K562 (cell line): ENCODE results near the gene LPXN. TPM values are rescaled to one million over a fixed set of nuclear protein-coding genes. Genes with fewer than 3 reads are reported as not detected.

Experiments used
- ATAC-seq: fragments of 200-7000 bp; cut with Tn5 transposase; 3 replicates; pipeline ENCODE4 v1.9.1; 2020; ENCODE audit warnings: moderate library complexity
- BruUV-seq: library from RNA; stranded (reverse); fragments of 400-500 nt; replicated peaks from 2 replicates; lab custom pipeline; 2021; lab: Mats Ljungman, UMichigan
- CTCF ChIA-PET: fragments of 300-600 bp; formaldehyde crosslinking; extraction: SDS; loops from one replicate; lab custom pipeline; 2021; ENCODE audit warnings: low intra/inter-chr PET ratio; lab: Yijun Ruan, JAX
- POLR2A ChIA-PET: fragments of 300-600, 350-650 bp; sonication (Branson Sonifier 250); formaldehyde crosslinking; extraction: SDS; loops from one replicate; lab custom pipeline; 2021; ENCODE audit warnings: antibody characterized with exemption, inconsistent platforms; lab: Yijun Ruan, JAX
- DNase-seq, 4 experiments: peaks; one replicate each; pipeline versions ENCODE4 v3.0.0 to v3.0.0-alpha.2; 2011 to 2018; ENCODE audit warnings: low spot score in 3 of 4, mixed read lengths in 3 of 4; ENCODE audit errors: extremely low read depth in 1 of 4
- FAIRE-seq: peaks from 2 replicates; lab custom pipeline; 2011; peaks lifted over from hg19 to GRCh38; lab: Jason Lieb, UNC
- H2AFZ ChIP-seq: 2 replicates; pipeline ENCODE4 v1.6.0; 2011; ENCODE audit warnings: low read depth, low read length, control low read depth, inconsistent platforms
- H3K27ac ChIP-seq: fragments of 200-600 bp; 3 replicates; pipeline ENCODE4 v1.8.0; 2011; ENCODE audit warnings: low read depth, mild to moderate bottlenecking, control low read depth, inconsistent platforms, low read length, moderate library complexity, mixed read lengths; ENCODE audit errors: extremely low read depth
- H3K27me3 ChIP-seq, 2 experiments: fragments of 300-600 bp in 1 of 2; 2 replicates in 1 of 2; 3 replicates in 1 of 2; pipeline versions ENCODE4 v1.6.0 to v1.8.0; 2011; ENCODE audit warnings: inconsistent platforms in 2 of 2, low read length in 2 of 2, mild to moderate bottlenecking in 1 of 2, mixed read lengths in 1 of 2, moderate library complexity in 1 of 2; ENCODE audit not compliant: control insufficient read depth in 2 of 2, insufficient read depth in 2 of 2
- H3K36me3 ChIP-seq: fragments of 300-600 bp; 3 replicates; pipeline ENCODE4 v1.8.0; 2011; ENCODE audit warnings: mild to moderate bottlenecking, low read length, inconsistent platforms; ENCODE audit not compliant: control insufficient read depth, insufficient read depth
- H3K4me1 ChIP-seq, 2 experiments: fragments of 200-600 bp in 1 of 2; replicated peaks in 1 of 2; 2 replicates in 1 of 2; 3 replicates in 1 of 2; pipeline versions ENCODE4 v1.5.1 to v1.8.0; 2011; ENCODE audit warnings: inconsistent platforms in 2 of 2, low read length in 2 of 2, mild to moderate bottlenecking in 1 of 2, mixed read lengths in 1 of 2, moderate library complexity in 1 of 2; ENCODE audit not compliant: control insufficient read depth in 2 of 2, insufficient read depth in 2 of 2
- H3K4me2 ChIP-seq: 2 replicates; pipeline ENCODE4 v1.6.1; 2011; ENCODE audit warnings: low read length, control low read depth, inconsistent platforms, mixed read lengths; ENCODE audit not compliant: insufficient read depth
- H3K4me3 ChIP-seq: fragments of 200-600 bp; sonication (generic), shearing (Covaris generic); 2 replicates; pipeline ENCODE4 v1.5.1; 2016; ENCODE audit warnings: control low read depth, inconsistent platforms
- H3K79me2 ChIP-seq: fragments of 200-600 bp; 3 replicates; pipeline ENCODE4 v1.8.0; 2011; ENCODE audit warnings: low read length, inconsistent platforms; ENCODE audit not compliant: control insufficient read depth, insufficient read depth
- H3K9ac ChIP-seq, 2 experiments: 2 replicates each; pipeline versions ENCODE4 v1.6.0 to v1.6.1; 2011; ENCODE audit warnings: low read depth in 2 of 2, low read length in 2 of 2, control low read depth in 1 of 2, inconsistent platforms in 1 of 2, mild to moderate bottlenecking in 1 of 2, mixed read lengths in 1 of 2; ENCODE audit not compliant: insufficient read depth in 1 of 2
- H3K9me1 ChIP-seq: one replicate; pipeline ENCODE4 v1.6.0; 2011; ENCODE audit warnings: inconsistent platforms, mild to moderate bottlenecking, low read length, moderate library complexity; ENCODE audit not compliant: control insufficient read depth, insufficient read depth
- H3K9me3 ChIP-seq: replicated peaks from 2 replicates; pipeline ENCODE4 v1.5.1; 2011; ENCODE audit warnings: low read depth, low read length, inconsistent platforms; ENCODE audit not compliant: control insufficient read depth, insufficient read depth
- H4K20me1 ChIP-seq: replicated peaks from 2 replicates; pipeline ENCODE4 v1.6.1; 2011; ENCODE audit warnings: low read length, inconsistent platforms, mixed read lengths; ENCODE audit not compliant: control insufficient read depth, insufficient read depth
- C11orf30 ChIP-seq: fragments of 450-650 bp; IDR thresholded peaks from 2 replicates; pipeline ENCODE4 v1.6.1; 2016; ENCODE audit warnings: low read depth, mild to moderate bottlenecking
- CBFB ChIP-seq: sonication (generic); formaldehyde crosslinking; IDR thresholded peaks from 2 replicates; pipeline ENCODE4 v1.4.0; 2020; ENCODE audit warnings: mild to moderate bottlenecking, missing genetic modification reagents
- CBX5 ChIP-seq: IDR thresholded peaks from 2 replicates; pipeline ENCODE4 v1.6.1; 2014; ENCODE audit warnings: low read depth, borderline replicate concordance
- ELF4 ChIP-seq: fragments of 450-650 bp; formaldehyde crosslinking; IDR thresholded peaks from 2 replicates; pipeline ENCODE4 v1.4.0; 2022; ENCODE audit warnings: missing genetic modification characterization
- HSF4 ChIP-seq: fragments of 250-450 bp; sonication (Bioruptor Pico); IDR thresholded peaks from 2 replicates; pipeline ENCODE4 v2.1.2; 2022; ENCODE audit warnings: mild to moderate bottlenecking, moderate library complexity, borderline replicate concordance
- MXD1 ChIP-seq: fragments of 250-450 bp; sonication (Bioruptor Pico); IDR thresholded peaks from 2 replicates; pipeline ENCODE4 v1.8.0; 2021; ENCODE audit warnings: borderline replicate concordance, mild to moderate bottlenecking, moderate library complexity; ENCODE audit not compliant: poor library complexity, severe bottlenecking
- NCOA4 ChIP-seq: fragments of 450-650 bp; IDR thresholded peaks from 2 replicates; pipeline ENCODE4 v1.6.1; 2018; ENCODE audit warnings: mild to moderate bottlenecking; ENCODE audit not compliant: partially characterized antibody
- PBX2 ChIP-seq, 2 experiments: IDR thresholded peaks in 1 of 2; conservative IDR thresholded peaks in 1 of 2; 2 replicates each; pipeline ENCODE4 v1.6.1; 2016; ENCODE audit warnings: low read depth in 2 of 2, mild to moderate bottlenecking in 1 of 2, missing compliant biosample characterization in 1 of 2, missing genetic modification characterization in 1 of 2, moderate library complexity in 1 of 2
- SMAD3 ChIP-seq: fragments of 450-650 bp; formaldehyde crosslinking; conservative IDR thresholded peaks from 2 replicates; pipeline ENCODE4 v1.4.0; 2020; ENCODE audit warnings: mild to moderate bottlenecking
- SRF ChIP-seq, 2 experiments: fragments of 250-450, 450-650 bp in 1 of 2; sonication (Bioruptor Pico) in 1 of 2; sonication (generic) in 1 of 2; formaldehyde crosslinking; IDR thresholded peaks; 2 replicates each; pipeline versions ENCODE4 v1.5.0 to v1.5.1; 2020 to 2022; ENCODE audit warnings: mild to moderate bottlenecking in 1 of 2, missing genetic modification reagents in 1 of 2
- ZNF175 ChIP-seq: fragments of 200-800 bp; sonication (Bioruptor generic); IDR thresholded peaks from 2 replicates; pipeline ENCODE4 v1.6.1; 2016; ENCODE audit warnings: low read depth, mild to moderate bottlenecking, missing genetic modification characterization, missing compliant biosample characterization
- ZNF23 ChIP-seq: fragments of 250-450 bp; sonication (Bioruptor Pico); IDR thresholded peaks from 2 replicates; pipeline ENCODE4 v1.4.0; 2020; ENCODE audit warnings: mild to moderate bottlenecking
- ZNF76 ChIP-seq: fragments of 250-450 bp; sonication (Bioruptor Pico); IDR thresholded peaks from 2 replicates; pipeline ENCODE4 v1.4.0; 2020; ENCODE audit warnings: mild to moderate bottlenecking, moderate library complexity, borderline replicate concordance
- ZNF766 ChIP-seq: fragments of 200-800 bp; sonication (Bioruptor generic); conservative IDR thresholded peaks from 2 replicates; pipeline ENCODE4 v1.6.1; 2016; ENCODE audit warnings: missing genetic modification characterization, missing compliant biosample characterization
- ZNF77 ChIP-seq: fragments of 250-450 bp; sonication (Bioruptor Pico); IDR thresholded peaks from 2 replicates; pipeline ENCODE4 v1.5.0; 2020
- in situ Hi-C: fragments of 300-500 bp; cut with MboI; formaldehyde crosslinking; loops from 4 replicates; pipeline ENCODE4 v1.15.0; 2018; ENCODE audit warnings: inconsistent platforms, mixed read lengths
- intact Hi-C: fragments of 100-400 bp; cut with micrococcal nuclease; formaldehyde crosslinking; loops from 2 replicates; pipeline ENCODE4 v1.14.2; 2022
- polyA plus RNA-seq, 8 experiments: library from polyadenylated mRNA; depleted of rRNA in 4 of 8; stranded (reverse) in 5 of 8; unstranded in 3 of 8; fragments of >200 nt; fragmentation: Nextera tagmentation in 2 of 8; fragmentation: Illumina TruSeq in 1 of 8; extraction: Ambion mirVana in 2 of 8; extraction: Trizol in 1 of 8; gene quantifications; 2 replicates each; pipeline versions ENCODE4 v1.2.1 to v1.2.3, GENCODE V29; 2011 to 2014; ENCODE audit warnings: inconsistent platforms in 1 of 8, missing spikeins in 1 of 8
- total RNA-seq, 7 experiments: library from RNA; depleted of rRNA in 6 of 7; stranded (reverse); fragments of >200 nt in 6 of 7; fragmentation: Illumina TruSeq in 2 of 7; extraction: Trizol in 2 of 7; gene quantifications; 2 replicates each; pipeline versions ENCODE4 v1.2.1 to v1.2.3, GENCODE V29; 2011 to 2021; ENCODE audit warnings: low replicate concordance in 1 of 7
- TF ChIP-seq, protein P1 (sequence below): sonication (generic); formaldehyde crosslinking; IDR thresholded peaks from 2 replicates; pipeline ENCODE4 v1.8.1; 2022; ENCODE audit warnings: missing genetic modification reagents
- TF ChIP-seq, protein P2 (sequence below): IDR thresholded peaks from 2 replicates; pipeline ENCODE4 v1.6.1; 2011; ENCODE audit not compliant: insufficient read length; ENCODE audit errors: extremely low read depth
- TF ChIP-seq, protein P3 (sequence below): sonication (generic); formaldehyde crosslinking; IDR thresholded peaks from 2 replicates; pipeline ENCODE4 v1.8.0; 2022; ENCODE audit warnings: missing genetic modification reagents, mild to moderate bottlenecking, borderline replicate concordance

Gene LPXN
- total and polyA plus RNA-seq, 9 of the 15 experiments (the other 6 are each of a cell fraction or from before 2014, with no cell fraction given), result 0.73 to 3.1 (median 2.0) TPM

DNA sequence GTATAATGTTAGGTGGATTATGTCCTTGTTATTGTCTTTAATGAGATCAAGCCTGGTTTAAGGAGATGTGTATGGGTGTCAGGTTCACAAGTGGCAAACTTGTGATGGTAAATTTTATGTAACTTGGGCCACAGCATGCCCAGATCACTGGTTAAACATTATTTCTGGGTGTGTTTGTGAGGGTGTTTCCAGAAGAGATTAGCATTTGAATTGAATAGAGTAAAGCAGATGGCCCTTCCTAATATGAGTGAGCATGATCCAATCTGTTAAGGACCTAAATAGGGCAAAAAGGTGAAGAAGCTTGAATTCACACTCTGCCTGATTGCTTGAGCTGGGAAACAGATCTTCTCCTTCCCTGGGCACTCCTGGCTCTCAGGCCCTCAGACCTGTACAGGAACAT, 88.5 kb downstream of the LPXN start:
- no peaks in the 10 kb centered on the region for H3K36me3 ChIP-seq
- in situ Hi-C loops, result no loop called here
- FAIRE-seq, result no peak
- no peaks in the 10 kb centered on the region for H3K4me1 ChIP-seq
- ChIA-PET CTCF (no interaction called here), POLR2A (no interaction called here)
- H3K9me3 ChIP-seq, result no peaks in the 10 kb centered on the region
- intact Hi-C loops, result no loop called here
- ATAC-seq, result no peak
- no peak overlapping the region for H3K27ac ChIP-seq
- no peaks in the 10 kb centered on the region for H3K9me1 ChIP-seq
- no peaks in the 10 kb centered on the region for H4K20me1 ChIP-seq
- no TSS peak for BruUV-seq
- H3K4me3 ChIP-seq, result no peak overlapping the region
- H3K4me2 ChIP-seq, result no peak overlapping the region
- no peak for TF ChIP-seq SRF (CRISPR knock-in tag; IDR thresholded peaks at IDR 0.05)
- no peak for TF ChIP-seq CBFB (CRISPR knock-in tag)
- TF ChIP-seq, protein P1, sequence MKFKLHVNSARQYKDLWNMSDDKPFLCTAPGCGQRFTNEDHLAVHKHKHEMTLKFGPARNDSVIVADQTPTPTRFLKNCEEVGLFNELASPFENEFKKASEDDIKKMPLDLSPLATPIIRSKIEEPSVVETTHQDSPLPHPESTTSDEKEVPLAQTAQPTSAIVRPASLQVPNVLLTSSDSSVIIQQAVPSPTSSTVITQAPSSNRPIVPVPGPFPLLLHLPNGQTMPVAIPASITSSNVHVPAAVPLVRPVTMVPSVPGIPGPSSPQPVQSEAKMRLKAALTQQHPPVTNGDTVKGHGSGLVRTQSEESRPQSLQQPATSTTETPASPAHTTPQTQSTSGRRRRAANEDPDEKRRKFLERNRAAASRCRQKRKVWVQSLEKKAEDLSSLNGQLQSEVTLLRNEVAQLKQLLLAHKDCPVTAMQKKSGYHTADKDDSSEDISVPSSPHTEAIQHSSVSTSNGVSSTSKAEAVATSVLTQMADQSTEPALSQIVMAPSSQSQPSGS (CRISPR knock-in tag), result no peak
- no peak for TF ChIP-seq ZNF23 (CRISPR knock-in tag)
- TF ChIP-seq ZNF175, result no peak
- TF ChIP-seq NCOA4, result no peak
- no peak for TF ChIP-seq MXD1
- TF ChIP-seq ZNF77 (CRISPR knock-in tag), result no peak
- no peak for TF ChIP-seq PBX2 (CRISPR knock-in tag; IDR thresholded peaks at IDR 0.05; ENCODE audit: low read depth)
- TF ChIP-seq PBX2 (tag; conservative IDR thresholded peaks at IDR 0.05; ENCODE audit: low read depth), result no peak
- no peak for TF ChIP-seq C11orf30
- no peak for TF ChIP-seq ZNF766 (CRISPR knock-in tag)
- TF ChIP-seq, protein P2, sequence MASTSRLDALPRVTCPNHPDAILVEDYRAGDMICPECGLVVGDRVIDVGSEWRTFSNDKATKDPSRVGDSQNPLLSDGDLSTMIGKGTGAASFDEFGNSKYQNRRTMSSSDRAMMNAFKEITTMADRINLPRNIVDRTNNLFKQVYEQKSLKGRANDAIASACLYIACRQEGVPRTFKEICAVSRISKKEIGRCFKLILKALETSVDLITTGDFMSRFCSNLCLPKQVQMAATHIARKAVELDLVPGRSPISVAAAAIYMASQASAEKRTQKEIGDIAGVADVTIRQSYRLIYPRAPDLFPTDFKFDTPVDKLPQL, result no peak
- TF ChIP-seq, protein P3, sequence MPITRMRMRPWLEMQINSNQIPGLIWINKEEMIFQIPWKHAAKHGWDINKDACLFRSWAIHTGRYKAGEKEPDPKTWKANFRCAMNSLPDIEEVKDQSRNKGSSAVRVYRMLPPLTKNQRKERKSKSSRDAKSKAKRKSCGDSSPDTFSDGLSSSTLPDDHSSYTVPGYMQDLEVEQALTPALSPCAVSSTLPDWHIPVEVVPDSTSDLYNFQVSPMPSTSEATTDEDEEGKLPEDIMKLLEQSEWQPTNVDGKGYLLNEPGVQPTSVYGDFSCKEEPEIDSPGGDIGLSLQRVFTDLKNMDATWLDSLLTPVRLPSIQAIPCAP, result no peak
- TF ChIP-seq ZNF76 (CRISPR knock-in tag), result no peak
- TF ChIP-seq CBX5, result no peak
- no peak for TF ChIP-seq ELF4 (CRISPR knock-in tag)
- TF ChIP-seq SMAD3 (CRISPR knock-in tag), result no peak
- no peak for TF ChIP-seq HSF4
- H3K27me3 ChIP-seq, result no peaks in the 10 kb centered on the region
- no peak overlapping the region for H3K9ac ChIP-seq
- H3K79me2 ChIP-seq, result no peaks in the 10 kb centered on the region
- no peak overlapping the region for H2AFZ ChIP-seq
- DNase-seq, result no peak
